PC-3 (cell line): ENCODE results near the gene POMZP3.
"Not testable (repeated sequence)": the region's sequence is repeated elsewhere in the genome, so short reads cannot be mapped to it uniquely, and the experiment has no call there.

Experiments
- EZH2 ChIP-seq: fragments of 300-600 bp; sonication (generic); IDR thresholded peaks from one replicate; pipeline ENCODE4 v1.6.1; 2017; ENCODE audit warnings: antibody characterized with exemption, mild to moderate bottlenecking, low read length; ENCODE audit not compliant: unreplicated experiment
- EZH2phosphoT487 ChIP-seq: fragments of 300-600 bp; sonication (generic); IDR thresholded peaks from 2 replicates; pipeline ENCODE4 v1.6.1; 2018; ENCODE audit warnings: mild to moderate bottlenecking, antibody characterized with exemption, low read length, borderline replicate concordance
- TF ChIP-seq, protein P1 (sequence below): fragments of 300-600 bp; sonication (generic); conservative IDR thresholded peaks from 2 replicates; pipeline ENCODE4 v1.5.1; 2017; ENCODE audit warnings: antibody characterized with exemption, low read depth, mild to moderate bottlenecking, low read length

DNA sequence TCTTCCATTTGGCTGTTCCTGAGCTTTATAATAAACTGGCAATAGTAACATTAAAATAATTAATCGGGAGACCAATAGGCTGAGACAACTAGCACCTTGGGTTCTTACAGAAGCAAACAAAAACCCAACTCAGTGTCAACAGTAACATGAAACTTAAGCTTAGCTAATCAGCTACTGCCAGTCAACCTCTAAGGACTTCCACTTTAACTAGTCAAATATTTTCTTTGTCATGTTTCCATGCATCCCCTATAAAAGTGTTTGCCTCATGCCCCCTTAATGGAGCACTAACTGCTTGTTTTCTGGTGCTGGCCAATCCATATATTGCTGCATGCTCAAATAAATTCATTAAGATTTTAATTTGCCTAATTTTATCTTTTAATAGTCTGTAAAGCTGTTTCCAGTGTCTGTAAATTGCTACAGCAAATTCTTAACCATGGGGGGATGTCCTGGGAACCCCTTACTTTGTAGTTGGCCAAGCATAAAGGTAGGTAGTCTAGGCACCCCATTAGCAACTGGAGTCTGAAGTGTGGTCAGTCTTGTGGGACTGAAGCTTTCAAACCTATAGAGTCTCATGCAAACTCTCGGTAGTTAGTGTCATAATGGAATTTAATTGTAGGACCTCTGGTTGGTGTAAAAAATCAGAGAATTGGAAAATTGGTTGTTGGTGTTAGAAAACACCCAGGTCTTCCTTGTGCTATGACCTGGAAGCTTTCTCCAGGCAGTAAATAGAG is 40.3 kb downstream of the POMZP3 start:
- TF ChIP-seq, protein P1, sequence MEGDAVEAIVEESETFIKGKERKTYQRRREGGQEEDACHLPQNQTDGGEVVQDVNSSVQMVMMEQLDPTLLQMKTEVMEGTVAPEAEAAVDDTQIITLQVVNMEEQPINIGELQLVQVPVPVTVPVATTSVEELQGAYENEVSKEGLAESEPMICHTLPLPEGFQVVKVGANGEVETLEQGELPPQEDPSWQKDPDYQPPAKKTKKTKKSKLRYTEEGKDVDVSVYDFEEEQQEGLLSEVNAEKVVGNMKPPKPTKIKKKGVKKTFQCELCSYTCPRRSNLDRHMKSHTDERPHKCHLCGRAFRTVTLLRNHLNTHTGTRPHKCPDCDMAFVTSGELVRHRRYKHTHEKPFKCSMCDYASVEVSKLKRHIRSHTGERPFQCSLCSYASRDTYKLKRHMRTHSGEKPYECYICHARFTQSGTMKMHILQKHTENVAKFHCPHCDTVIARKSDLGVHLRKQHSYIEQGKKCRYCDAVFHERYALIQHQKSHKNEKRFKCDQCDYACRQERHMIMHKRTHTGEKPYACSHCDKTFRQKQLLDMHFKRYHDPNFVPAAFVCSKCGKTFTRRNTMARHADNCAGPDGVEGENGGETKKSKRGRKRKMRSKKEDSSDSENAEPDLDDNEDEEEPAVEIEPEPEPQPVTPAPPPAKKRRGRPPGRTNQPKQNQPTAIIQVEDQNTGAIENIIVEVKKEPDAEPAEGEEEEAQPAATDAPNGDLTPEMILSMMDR: not testable (repeated sequence)
- not testable (repeated sequence) for TF ChIP-seq EZH2phosphoT487, EZH2
